Esophagus squamous epithelium (tissue), 4 donors: ENCODE data around the gene KIFC3.

ENCODE experiments used
- CTCF ChIP-seq, 6 experiments: fragments of 450-650 bp in 4 of 6; fragments of 200-600 bp in 2 of 6; sonication (generic) in 2 of 6; IDR thresholded peaks; one replicate each; pipeline ENCODE4 v1.5.1; 2016 to 2019; ENCODE audit warnings: antibody characterized with exemption in 6 of 6, mild to moderate bottlenecking in 4 of 6, moderate library complexity in 4 of 6
- POLR2A ChIP-seq, 4 donors: fragments of 450-650 bp; IDR thresholded peaks; one replicate each; pipeline ENCODE4 v1.6.1; 2017; ENCODE audit warnings: antibody characterized with exemption in 4 of 4, mild to moderate bottlenecking in 4 of 4, moderate library complexity in 3 of 4

GRCh38 chr16:57798953-57799599 lies 3.2 kb downstream of the KIFC3 start:
- TF ChIP-seq CTCF (IDR thresholded peaks at IDR 0.05) (no peak), POLR2A (IDR thresholded peaks at IDR 0.05) (no peak)
